ENCODE results near the gene COLQ.
"Not testable (repeated sequence)": the region's sequence is repeated elsewhere in the genome, so short reads cannot be mapped to it uniquely, and the experiment has no call there.

GRCh38 chr3:15532614-15533013 is 11.1 kb upstream of the COLQ start:
- TF ChIP-seq, protein P1, sequence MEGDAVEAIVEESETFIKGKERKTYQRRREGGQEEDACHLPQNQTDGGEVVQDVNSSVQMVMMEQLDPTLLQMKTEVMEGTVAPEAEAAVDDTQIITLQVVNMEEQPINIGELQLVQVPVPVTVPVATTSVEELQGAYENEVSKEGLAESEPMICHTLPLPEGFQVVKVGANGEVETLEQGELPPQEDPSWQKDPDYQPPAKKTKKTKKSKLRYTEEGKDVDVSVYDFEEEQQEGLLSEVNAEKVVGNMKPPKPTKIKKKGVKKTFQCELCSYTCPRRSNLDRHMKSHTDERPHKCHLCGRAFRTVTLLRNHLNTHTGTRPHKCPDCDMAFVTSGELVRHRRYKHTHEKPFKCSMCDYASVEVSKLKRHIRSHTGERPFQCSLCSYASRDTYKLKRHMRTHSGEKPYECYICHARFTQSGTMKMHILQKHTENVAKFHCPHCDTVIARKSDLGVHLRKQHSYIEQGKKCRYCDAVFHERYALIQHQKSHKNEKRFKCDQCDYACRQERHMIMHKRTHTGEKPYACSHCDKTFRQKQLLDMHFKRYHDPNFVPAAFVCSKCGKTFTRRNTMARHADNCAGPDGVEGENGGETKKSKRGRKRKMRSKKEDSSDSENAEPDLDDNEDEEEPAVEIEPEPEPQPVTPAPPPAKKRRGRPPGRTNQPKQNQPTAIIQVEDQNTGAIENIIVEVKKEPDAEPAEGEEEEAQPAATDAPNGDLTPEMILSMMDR (IDR thresholded peaks at IDR 0.05) = not testable (repeated sequence)
- not testable (repeated sequence) for TF ChIP-seq EP300, POLR2A (IDR thresholded peaks at IDR 0.05)

Measured in tibial nerve (tissue), 4 donors.